Trophoblast cell (in vitro differentiated cells and primary cell): Measurements from ENCODE around the gene SCGB1D1. TPM values are rescaled to one million over a fixed set of nuclear protein-coding genes. Genes with fewer than 3 reads are reported as not detected.

ENCODE experiments used
- DNase-seq, 2 donors: peaks; one replicate each; pipeline ENCODE4 v3.0.0-alpha.2; 2016
- H2AFZ ChIP-seq: 2 replicates; pipeline ENCODE4 v1.6.1; 2013; ENCODE audit warnings: low read length, moderate library complexity, mild to moderate bottlenecking; ENCODE audit not compliant: insufficient read depth, poor library complexity
- H2AK5ac ChIP-seq: 2 replicates; pipeline ENCODE4 v1.6.1; 2013; ENCODE audit warnings: mild to moderate bottlenecking, low read length
- H2BK120ac ChIP-seq: 2 replicates; pipeline ENCODE4 v1.6.1; 2013; ENCODE audit warnings: low read length, mild to moderate bottlenecking, moderate library complexity; ENCODE audit not compliant: insufficient read depth, poor library complexity
- H2BK12ac ChIP-seq: 2 replicates; pipeline ENCODE4 v1.6.1; 2013; ENCODE audit warnings: mild to moderate bottlenecking, low read length, moderate library complexity
- H2BK5ac ChIP-seq: 2 replicates; pipeline ENCODE4 v1.6.1; 2013; ENCODE audit warnings: low read length, low read depth, moderate library complexity, mild to moderate bottlenecking; ENCODE audit not compliant: poor library complexity
- H3K14ac ChIP-seq: 2 replicates; pipeline ENCODE4 v1.6.1; 2013; ENCODE audit warnings: mild to moderate bottlenecking, low read length
- H3K18ac ChIP-seq: 2 replicates; pipeline ENCODE4 v1.6.1; 2013; ENCODE audit warnings: mild to moderate bottlenecking, low read length
- H3K23ac ChIP-seq: 2 replicates; pipeline ENCODE4 v1.6.1; 2013; ENCODE audit warnings: low read length
- H3K27ac ChIP-seq: 2 replicates; pipeline ENCODE4 v1.5.1; 2013; ENCODE audit warnings: low read depth, mild to moderate bottlenecking, inconsistent platforms, low read length, moderate library complexity
- H3K27me3 ChIP-seq: 2 replicates; pipeline ENCODE4 v1.6.1; 2013; ENCODE audit warnings: inconsistent platforms, mild to moderate bottlenecking, low read length, moderate library complexity; ENCODE audit not compliant: insufficient read depth
- H3K36me3 ChIP-seq, 2 experiments: 1 replicate in 1 of 2; 2 replicates in 1 of 2; pipeline ENCODE4 v1.6.1; 2013; ENCODE audit warnings: low read length in 2 of 2, mild to moderate bottlenecking in 2 of 2, moderate library complexity in 1 of 2; ENCODE audit not compliant: insufficient read depth in 2 of 2, control insufficient read depth in 1 of 2
- H3K4ac ChIP-seq: 2 replicates; pipeline ENCODE4 v1.6.1; 2013; ENCODE audit warnings: low read depth, mild to moderate bottlenecking, low read length, moderate library complexity
- H3K4me1 ChIP-seq, 2 experiments: 1 replicate in 1 of 2; 2 replicates in 1 of 2; pipeline ENCODE4 v1.6.1; 2013; ENCODE audit warnings: low read length in 2 of 2, mild to moderate bottlenecking in 2 of 2, moderate library complexity in 1 of 2; ENCODE audit not compliant: insufficient read depth in 2 of 2, control insufficient read depth in 1 of 2
- H3K4me2 ChIP-seq: 2 replicates; pipeline ENCODE4 v1.6.1; 2013; ENCODE audit warnings: inconsistent platforms, mild to moderate bottlenecking, low read length, moderate library complexity
- H3K4me3 ChIP-seq: 2 replicates; pipeline ENCODE4 v1.5.1; 2013; ENCODE audit warnings: mild to moderate bottlenecking, low read depth, low read length, inconsistent platforms
- H3K79me1 ChIP-seq: one replicate; pipeline ENCODE4 v1.6.1; 2013; ENCODE audit warnings: low read length
- H3K79me2 ChIP-seq: 2 replicates; pipeline ENCODE4 v1.6.1; 2013; ENCODE audit warnings: low read length, mild to moderate bottlenecking; ENCODE audit not compliant: control insufficient read depth, insufficient read depth, poor library complexity
- H3K9ac ChIP-seq: 2 replicates; pipeline ENCODE4 v1.6.1; 2013; ENCODE audit warnings: mild to moderate bottlenecking, low read length
- H3K9me3 ChIP-seq: 2 replicates; pipeline ENCODE4 v1.6.1; 2013; ENCODE audit warnings: low read depth, mild to moderate bottlenecking, control low read depth, inconsistent platforms, low read length; ENCODE audit not compliant: insufficient read depth
- H4K12ac ChIP-seq: 2 replicates; pipeline ENCODE4 v1.6.1; 2013; ENCODE audit warnings: low read depth, mild to moderate bottlenecking, low read length, moderate library complexity
- H4K8ac ChIP-seq: 2 replicates; pipeline ENCODE4 v1.6.1; 2013; ENCODE audit warnings: low read depth, mild to moderate bottlenecking, low read length, moderate library complexity
- H4K91ac ChIP-seq: one replicate; pipeline ENCODE4 v1.6.1; 2013; ENCODE audit warnings: low read depth, mild to moderate bottlenecking, low read length, moderate library complexity
- WGBS: extraction: QIAGEN DNeasy Blood & Tissue Kit; methylation state at CpG from one replicate; pipeline ENCODE4 v1.1.7; 2013; ENCODE audit warnings: missing lambda C conversion rate; ENCODE audit not compliant: insufficient read length, insufficient coverage; ENCODE audit errors: extremely low coverage; 5-methylcytosine and 5-hydroxymethylcytosine counted together
- polyA plus RNA-seq: library from polyadenylated mRNA; stranded (reverse); fragments of 200-250 nt; gene quantifications from 2 replicates; pipeline ENCODE4 v1.2.3, GENCODE V29; 2013

The SCGB1D1 gene
- polyA plus RNA-seq, result not detected in 2 replicates

- Histone ChIP-seq H3K18ac (no peak within 1 kb of the TSS), H3K79me2 (no peaks in the 10 kb centered on the region), H2BK5ac (no peak within 1 kb of the TSS), H4K12ac (no peak within 1 kb of the TSS), H3K9ac (no peak within 1 kb of the TSS), H3K4me1 (no peaks in the 10 kb centered on the region), H3K27ac (no peak within 1 kb of the TSS), H3K4me2 (no peak within 1 kb of the TSS), H2AFZ (no peak within 1 kb of the TSS), H3K27me3 (no peaks in the 10 kb centered on the region), H4K8ac (no peak within 1 kb of the TSS), H4K91ac (no peak within 1 kb of the TSS), H2AK5ac (no peak within 1 kb of the TSS), H3K79me1 (no peaks in the 10 kb centered on the region), H3K14ac (no peak within 1 kb of the TSS), H2BK12ac (no peak within 1 kb of the TSS), H3K36me3 (no peaks in the 10 kb centered on the region), H3K9me3 (no peaks in the 10 kb centered on the region), H2BK120ac (no peak within 1 kb of the TSS), H3K23ac (no peak within 1 kb of the TSS), H3K4me3 (no peak within 1 kb of the TSS), H3K4ac (no peak within 1 kb of the TSS)
- DNase-seq, result no peak
- no CpG with 5 or more reads among the region's 9 CpGs for WGBS
Measured at GRCh38 chr11:62190011-62190410, at the start of gene SCGB1D1. TSS of gene SCGB1D1 (plus strand) at chr11:62190216. CDS start at chr11:62190285, 69 bp downstream.

- H2BK120ac ChIP-seq, result no peak overlapping the region
- no peak overlapping the region for H2AFZ ChIP-seq
- no peak overlapping the region for H4K91ac ChIP-seq
- no CpG with 5 or more reads among the region's 24 CpGs for WGBS
- H4K12ac ChIP-seq, result no peak overlapping the region
- no peak overlapping the region for H3K18ac ChIP-seq
- no peak overlapping the region for H3K4me2 ChIP-seq
- no peak overlapping the region for H4K8ac ChIP-seq
- no peak for DNase-seq
- H3K23ac ChIP-seq, result no peak overlapping the region
- no peak overlapping the region for H3K4ac ChIP-seq
- no peaks in the 10 kb centered on the region for H3K27me3 ChIP-seq
- H2BK5ac ChIP-seq, result no peak overlapping the region
- no peak overlapping the region for H3K9ac ChIP-seq
- H3K14ac ChIP-seq, result no peak overlapping the region
- no peaks in the 10 kb centered on the region for H3K4me1 ChIP-seq
- H3K4me3 ChIP-seq, result no peak overlapping the region
- peaks cover 76 to 79% of the 10 kb centered on the region in 2 experiments for H3K36me3 ChIP-seq
- no peak overlapping the region for H2BK12ac ChIP-seq
- no peaks in the 10 kb centered on the region for H3K79me2 ChIP-seq
- no peaks in the 10 kb centered on the region for H3K79me1 ChIP-seq
- H2AK5ac ChIP-seq, result no peak overlapping the region
- H3K9me3 ChIP-seq, result peaks cover 1% of the 10 kb centered on the region
- no peak overlapping the region for H3K27ac ChIP-seq
Measured at GRCh38 chr11:62140304-62141110, 49.5 kb upstream of the SCGB1D1 start.

- H3K18ac ChIP-seq, result no peak overlapping the region
- no peak overlapping the region for H2BK12ac ChIP-seq
- H3K79me2 ChIP-seq, result no peaks in the 10 kb centered on the region
- no CpG with 5 or more reads among the region's 22 CpGs for WGBS
- H2BK5ac ChIP-seq, result no peak overlapping the region
- no peak overlapping the region for H3K23ac ChIP-seq
- H3K27me3 ChIP-seq, result no peaks in the 10 kb centered on the region
- no peak overlapping the region for H2AK5ac ChIP-seq
- H3K4ac ChIP-seq, result no peak overlapping the region
- peaks cover 1% of the 10 kb centered on the region for H3K9me3 ChIP-seq
- H2AFZ ChIP-seq, result no peak overlapping the region
- DNase-seq, result no peak
- no peak overlapping the region for H3K14ac ChIP-seq
- no peak overlapping the region for H3K4me2 ChIP-seq
- H3K27ac ChIP-seq, result no peak overlapping the region
- no peak overlapping the region for H4K12ac ChIP-seq
- H3K4me1 ChIP-seq, result no peaks in the 10 kb centered on the region
- no peak overlapping the region for H3K9ac ChIP-seq
- no peak overlapping the region for H3K4me3 ChIP-seq
- H4K91ac ChIP-seq, result no peak overlapping the region
- peaks cover 83 to 88% of the 10 kb centered on the region in 2 experiments for H3K36me3 ChIP-seq
- no peaks in the 10 kb centered on the region for H3K79me1 ChIP-seq
- no peak overlapping the region for H2BK120ac ChIP-seq
- H4K8ac ChIP-seq, result no peak overlapping the region
Measured at GRCh38 chr11:62141111-62142042, 48.6 kb upstream of the SCGB1D1 start.

- Histone ChIP-seq H4K8ac (no peak overlapping the region), H3K23ac (no peak overlapping the region), H3K36me3 (peaks cover 89 to 94% of the 10 kb centered on the region in 2 experiments), H3K18ac (no peak overlapping the region), H2BK5ac (no peak overlapping the region), H2AK5ac (no peak overlapping the region), H3K4me3 (no peak overlapping the region), H3K9me3 (peaks cover 1% of the 10 kb centered on the region), H3K79me1 (no peaks in the 10 kb centered on the region), H2BK12ac (no peak overlapping the region), H3K14ac (no peak overlapping the region), H2AFZ (no peak overlapping the region), H4K91ac (no peak overlapping the region), H3K4me2 (no peak overlapping the region), H2BK120ac (no peak overlapping the region), H3K79me2 (no peaks in the 10 kb centered on the region), H3K4ac (no peak overlapping the region), H3K4me1 (no peaks in the 10 kb centered on the region), H3K9ac (no peak overlapping the region), H3K27me3 (no peaks in the 10 kb centered on the region), H3K27ac (no peak overlapping the region), H4K12ac (no peak overlapping the region)
- whole genome bisulfite sequencing, result no CpG with 5 or more reads among the region's 4 CpGs
- DNase-seq, result no peak
Measured at GRCh38 chr11:62142043-62142375, 48.0 kb upstream of the SCGB1D1 start.
